ENCODE measurements around the gene TBC1D1.

Gene TBC1D1

GRCh38 chr4:38107818-38108217 lies 216.9 kb downstream of the TBC1D1 start:
- no peak for TF ChIP-seq CTCF (IDR thresholded peaks at IDR 0.05; ENCODE audit: low read depth, low read length, missing control alignments)
- H3K4me3 ChIP-seq (ENCODE audit: low read depth, low read length): no peak overlapping the region
- no peak for DNase-seq (ENCODE audit: low read depth)
- in situ Hi-C loops (cut with HindIII; ENCODE audit: low sequenced_read_pairs): no loop called here

GRCh38 chr4:38109370-38109769 lies 218.5 kb downstream of the TBC1D1 start:
- in situ Hi-C loops (cut with HindIII; ENCODE audit: low sequenced_read_pairs): no loop called here
- no peak for TF ChIP-seq CTCF (IDR thresholded peaks at IDR 0.05; ENCODE audit: low read depth, low read length, missing control alignments)
- H3K4me3 ChIP-seq (ENCODE audit: low read depth, low read length): no peak overlapping the region
- no peak for DNase-seq (ENCODE audit: low read depth)

GRCh38 chr4:38109896-38110295 lies 219.0 kb downstream of the TBC1D1 start:
- in situ Hi-C loops (cut with HindIII; ENCODE audit: low sequenced_read_pairs): no loop called here
- H3K4me3 ChIP-seq (ENCODE audit: low read depth, low read length): no peak overlapping the region
- no peak for TF ChIP-seq CTCF (IDR thresholded peaks at IDR 0.05; ENCODE audit: low read depth, low read length, missing control alignments)
- DNase-seq (ENCODE audit: low read depth): no peak

- no peak overlapping the region for H3K4me3 ChIP-seq (ENCODE audit: low read depth, low read length)
- in situ Hi-C loops (cut with HindIII; ENCODE audit: low sequenced_read_pairs): no loop called here
- no peak for DNase-seq (ENCODE audit: low read depth)
- TF ChIP-seq CTCF (IDR thresholded peaks at IDR 0.05; ENCODE audit: low read depth, low read length, missing control alignments): no peak
Measured at GRCh38 chr4:38111024-38111423, 220.1 kb downstream of the TBC1D1 start.

GRCh38 chr4:38111717-38112116 lies 220.8 kb downstream of the TBC1D1 start:
- H3K4me3 ChIP-seq (ENCODE audit: low read depth, low read length): no peak overlapping the region
- no peak for TF ChIP-seq CTCF (IDR thresholded peaks at IDR 0.05; ENCODE audit: low read depth, low read length, missing control alignments)
- no peak for DNase-seq (ENCODE audit: low read depth)
- in situ Hi-C loops (cut with HindIII; ENCODE audit: low sequenced_read_pairs): no loop called here

- TF ChIP-seq CTCF (IDR thresholded peaks at IDR 0.05; ENCODE audit: low read depth, low read length, missing control alignments): no peak
- in situ Hi-C loops (cut with HindIII; ENCODE audit: low sequenced_read_pairs): no loop called here
- no peak overlapping the region for H3K4me3 ChIP-seq (ENCODE audit: low read depth, low read length)
- DNase-seq (ENCODE audit: low read depth): no peak
Measured at GRCh38 chr4:38113132-38113531, 222.2 kb downstream of the TBC1D1 start.

- no peak for TF ChIP-seq CTCF (IDR thresholded peaks at IDR 0.05; ENCODE audit: low read depth, low read length, missing control alignments)
- no peak for DNase-seq (ENCODE audit: low read depth)
Measured at GRCh38 chr4:38113551-38113950, 222.7 kb downstream of the TBC1D1 start.

More at GRCh38 chr4:38113551-38113950, 222.7 kb downstream of the TBC1D1 start:
- no peak overlapping the region for H3K4me3 ChIP-seq (ENCODE audit: low read depth, low read length)
- in situ Hi-C loops (cut with HindIII; ENCODE audit: low sequenced_read_pairs): no loop called here

Measured in astrocyte of the cerebellum (primary cell).